Omental fat pad (tissue), 4 donors: ENCODE measurements around the gene TOX3. TPM values are rescaled to one million over a fixed set of nuclear protein-coding genes. Genes with fewer than 3 reads are reported as not detected.

Source experiments
- ATAC-seq: fragments of 150-250 bp; one replicate; pipeline ENCODE4 v1.9.1; 2016; ENCODE audit warnings: mild to moderate bottlenecking, moderate library complexity; ENCODE audit not compliant: low FRiP score
- DNase-seq: peaks from one replicate; pipeline ENCODE4 v3.0.0-alpha.2; 2019; ENCODE audit warnings: low spot score
- total RNA-seq, 4 donors: library from RNA; depleted of rRNA; stranded (reverse); fragments of >200 nt; gene quantifications; one replicate each; pipeline ENCODE4 v1.1.0, GENCODE V29; 2016
- TF ChIP-seq, protein P1 (sequence below), 3 donors: fragments of 450-650 bp; IDR thresholded peaks; one replicate each; pipeline ENCODE4 v1.5.1; 2016 to 2017; ENCODE audit warnings: antibody characterized with exemption in 3 of 3, mild to moderate bottlenecking in 3 of 3, moderate library complexity in 2 of 3

TOX3 gene
- total RNA-seq, 4 donors from 2014 or later = 1.0 TPM; not detected in 3

DNA sequence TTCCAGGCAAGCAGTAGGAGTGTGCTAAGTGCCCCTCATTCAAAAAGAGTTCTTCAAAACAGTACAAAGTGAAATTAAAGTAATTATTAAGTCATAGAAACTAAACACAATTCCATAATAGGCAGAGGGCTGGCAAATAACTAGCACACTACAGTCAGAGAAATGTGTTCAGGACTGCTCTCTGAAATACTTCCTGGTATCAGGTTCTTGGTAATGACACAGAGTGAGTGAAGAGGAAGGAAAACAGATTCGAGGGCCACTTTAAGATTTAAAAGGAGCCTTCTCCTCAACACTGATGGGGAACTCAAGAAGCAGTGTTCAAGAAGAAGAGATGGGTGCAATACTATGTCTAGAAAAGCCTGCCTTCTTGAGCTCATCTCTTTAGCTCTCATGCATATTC, 139.2 kb downstream of the TOX3 start:
- ATAC-seq = no peak
- TF ChIP-seq, protein P1, sequence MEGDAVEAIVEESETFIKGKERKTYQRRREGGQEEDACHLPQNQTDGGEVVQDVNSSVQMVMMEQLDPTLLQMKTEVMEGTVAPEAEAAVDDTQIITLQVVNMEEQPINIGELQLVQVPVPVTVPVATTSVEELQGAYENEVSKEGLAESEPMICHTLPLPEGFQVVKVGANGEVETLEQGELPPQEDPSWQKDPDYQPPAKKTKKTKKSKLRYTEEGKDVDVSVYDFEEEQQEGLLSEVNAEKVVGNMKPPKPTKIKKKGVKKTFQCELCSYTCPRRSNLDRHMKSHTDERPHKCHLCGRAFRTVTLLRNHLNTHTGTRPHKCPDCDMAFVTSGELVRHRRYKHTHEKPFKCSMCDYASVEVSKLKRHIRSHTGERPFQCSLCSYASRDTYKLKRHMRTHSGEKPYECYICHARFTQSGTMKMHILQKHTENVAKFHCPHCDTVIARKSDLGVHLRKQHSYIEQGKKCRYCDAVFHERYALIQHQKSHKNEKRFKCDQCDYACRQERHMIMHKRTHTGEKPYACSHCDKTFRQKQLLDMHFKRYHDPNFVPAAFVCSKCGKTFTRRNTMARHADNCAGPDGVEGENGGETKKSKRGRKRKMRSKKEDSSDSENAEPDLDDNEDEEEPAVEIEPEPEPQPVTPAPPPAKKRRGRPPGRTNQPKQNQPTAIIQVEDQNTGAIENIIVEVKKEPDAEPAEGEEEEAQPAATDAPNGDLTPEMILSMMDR (IDR thresholded peaks at IDR 0.05) = no peak
- DNase-seq = no peak

DNA sequence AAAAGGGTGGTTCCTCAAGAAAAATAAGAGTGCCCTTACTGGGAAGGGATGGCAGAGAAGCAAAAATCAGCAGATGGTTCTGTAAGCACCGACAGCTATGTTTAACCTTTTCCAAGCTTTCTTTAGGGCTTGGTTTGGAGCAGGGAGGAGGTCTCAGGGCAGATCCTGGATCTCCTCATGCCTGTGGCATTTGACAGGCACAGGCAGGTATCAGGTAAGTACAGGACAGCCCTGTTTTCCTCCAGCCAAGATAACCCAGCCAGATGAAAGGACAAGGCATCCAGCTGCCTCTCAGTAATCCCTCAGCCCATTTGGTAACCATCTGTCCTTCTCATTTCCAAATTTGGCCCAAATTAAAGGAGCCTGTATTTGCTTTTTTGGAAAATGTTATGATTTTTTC, 141.5 kb downstream of the TOX3 start:
- no peak for ATAC-seq
- TF ChIP-seq, protein P1 (IDR thresholded peaks at IDR 0.05) = no peak

DNA sequence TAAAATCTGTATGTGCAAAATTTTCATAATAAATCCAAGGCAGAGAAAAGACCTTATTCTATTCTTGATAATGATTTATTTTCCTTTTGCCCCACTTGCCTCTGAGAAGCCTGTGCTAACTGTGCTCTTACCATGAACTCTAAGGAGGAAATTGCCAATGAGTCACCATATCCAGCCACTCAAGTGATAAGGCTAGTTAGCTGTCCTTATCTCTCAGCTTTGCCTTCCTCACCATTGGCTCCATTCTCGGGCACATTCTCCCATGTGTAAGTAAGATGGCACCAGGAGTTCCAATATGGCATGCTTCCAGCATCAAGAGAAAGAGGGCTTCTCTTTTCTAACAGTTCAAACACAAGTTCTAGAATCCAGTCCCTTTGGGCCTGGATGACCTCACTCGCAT, 142.4 kb downstream of the TOX3 start:
- DNase-seq (no peak), ATAC-seq (no peak)
- TF ChIP-seq, protein P1 (IDR thresholded peaks at IDR 0.05) = no peak

More for the DNA sequence above, 141.5 kb downstream of the TOX3 start:
- DNase-seq = no peak

DNA sequence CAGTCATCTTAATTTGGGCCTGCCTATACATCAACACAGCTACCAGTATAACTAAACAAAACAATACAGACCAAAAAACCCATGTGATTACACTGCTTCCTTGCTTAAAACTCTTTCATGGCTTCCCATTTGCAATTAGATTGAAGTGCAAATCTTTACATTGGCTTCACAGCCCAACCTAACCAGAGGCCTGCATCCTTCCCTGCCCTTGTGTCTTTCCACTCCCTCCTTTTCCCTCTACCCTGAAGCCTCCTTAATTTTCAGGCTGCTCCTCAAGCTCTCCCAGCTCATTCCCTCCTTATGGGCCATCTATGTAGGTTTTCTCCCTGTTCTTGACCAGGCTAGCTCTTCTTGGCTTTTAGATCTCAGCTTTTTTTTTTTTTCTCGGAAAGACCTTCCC, 147.8 kb downstream of the TOX3 start:
- DNase-seq (no peak), ATAC-seq (no peak)
- TF ChIP-seq, protein P1 (IDR thresholded peaks at IDR 0.05) = no peak

DNA sequence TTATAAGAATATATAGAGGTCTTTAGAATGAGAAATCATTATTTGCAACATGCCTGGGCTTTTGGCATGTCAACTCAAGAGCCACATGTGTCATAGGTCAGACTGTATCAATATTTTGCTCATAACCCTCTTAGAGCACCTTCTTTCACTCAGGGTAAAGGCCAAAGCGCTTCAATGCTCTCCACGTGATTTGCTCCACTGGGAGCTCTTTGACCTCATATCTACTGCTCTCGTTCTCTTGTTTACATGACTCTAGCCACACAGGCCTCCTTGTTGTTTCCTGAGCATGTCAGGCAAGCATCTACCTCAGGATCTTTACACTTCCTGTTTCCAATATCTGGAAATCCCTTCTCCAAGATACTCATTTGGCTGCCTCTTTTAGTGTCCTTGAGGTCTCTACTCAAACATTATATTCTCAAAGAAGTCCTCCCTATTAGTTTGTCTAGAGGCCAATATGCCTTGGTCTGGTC, 148.4 kb downstream of the TOX3 start:
- TF ChIP-seq, protein P1 (IDR thresholded peaks at IDR 0.05) = no peak
- DNase-seq (no peak), ATAC-seq (no peak)

DNA sequence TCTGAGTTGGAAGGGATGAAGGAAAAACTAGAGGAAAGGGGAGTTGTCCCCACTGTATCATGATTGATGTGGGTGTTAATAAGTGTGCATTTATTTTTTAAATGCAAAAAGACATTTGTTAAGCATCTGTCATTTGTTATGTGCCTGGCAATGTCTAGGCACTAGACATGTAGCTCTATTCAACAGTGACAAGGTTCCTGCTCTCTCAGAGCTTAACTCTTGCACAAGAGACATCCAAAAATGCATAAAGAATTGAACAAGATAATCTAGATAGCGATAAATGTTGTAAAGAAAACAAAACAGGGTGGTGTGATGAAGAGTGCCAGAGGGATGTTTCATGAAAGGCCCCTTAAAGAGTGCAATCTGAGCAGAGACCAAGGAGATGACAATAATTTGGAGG, 148.9 kb downstream of the TOX3 start:
- no peak for DNase-seq
- no peak for ATAC-seq
- TF ChIP-seq, protein P1 (IDR thresholded peaks at IDR 0.05) = no peak

DNA sequence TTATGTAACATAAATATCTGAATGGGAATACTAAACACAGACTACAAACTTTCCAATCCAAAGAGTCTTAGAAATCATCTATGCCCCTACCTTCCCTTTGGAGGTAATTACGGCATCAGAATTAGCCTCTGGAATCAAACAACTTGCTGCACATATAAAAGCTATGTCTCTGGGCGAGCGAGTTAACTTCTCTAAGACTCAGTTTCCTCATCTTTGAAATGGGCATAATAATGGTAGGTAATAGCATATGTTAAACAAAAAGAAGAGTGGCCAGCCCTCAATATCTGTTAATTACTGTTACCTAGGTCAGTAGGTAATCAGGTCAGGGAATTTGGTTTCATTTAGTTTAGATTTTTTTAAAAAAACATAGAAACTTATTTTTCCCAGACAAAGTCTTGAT, 153.5 kb downstream of the TOX3 start:
- ATAC-seq = no peak
- DNase-seq = no peak
- TF ChIP-seq, protein P1 (IDR thresholded peaks at IDR 0.05) = no peak
